Left forelimb (tissue), 1 donor: ENCODE results near the gene HCN2.

Source experiments
- DNase-seq: peaks from one replicate; pipeline ENCODE4 v3.0.0-alpha.2; 2018; ENCODE audit warnings: low spot score

The HCN2 gene

GRCh38 chr19:656751-657559 is 67.3 kb downstream of the HCN2 start:
- DNase-seq = no peak

GRCh38 chr19:657611-658010 is 67.9 kb downstream of the HCN2 start:
- no peak for DNase-seq

- no peak for DNase-seq
These were observed 68.6 kb downstream of the HCN2 start for GRCh38 chr19:658059-658839.

- no peak for DNase-seq
These were observed 69.5 kb downstream of the HCN2 start for GRCh38 chr19:658916-659839.

GRCh38 chr19:660793-661426 is 71.2 kb downstream of the HCN2 start:
- no peak for DNase-seq

- DNase-seq = no peak
These were observed 71.9 kb downstream of the HCN2 start for GRCh38 chr19:661427-662196.

- DNase-seq = no peak
These were observed 72.7 kb downstream of the HCN2 start for GRCh38 chr19:662207-662961.

- DNase-seq = peak; percentile 98
These were observed 73.4 kb downstream of the HCN2 start, which contains the start of gene RNF126 for GRCh38 chr19:662962-663681. Gene RNF126 (minus strand): TSS chr19:663214. CDS start chr19:663121, 93 bp downstream.

- no peak for DNase-seq
These were observed 74.0 kb downstream of the HCN2 start for GRCh38 chr19:663682-664117.

- peak; percentile 92 for DNase-seq
These were observed 75.3 kb downstream of the HCN2 start for GRCh38 chr19:664913-665443.
